Measurements from ENCODE around the gene RBM39. TPM values are rescaled to one million over a fixed set of nuclear protein-coding genes. Genes with fewer than 3 reads are reported as not detected.

Gene RBM39
- total and polyA plus RNA-seq, 2 of the 8 experiments (the other 6 are each of a cell fraction or from before 2014, with no cell fraction given) = 78.0 to 219 TPM

GRCh38 chr20:35771689-35772562 is 29.9 kb upstream of the RBM39 start, which contains the start of gene PHF20 (continued):
- TF ChIP-seq, protein P1, sequence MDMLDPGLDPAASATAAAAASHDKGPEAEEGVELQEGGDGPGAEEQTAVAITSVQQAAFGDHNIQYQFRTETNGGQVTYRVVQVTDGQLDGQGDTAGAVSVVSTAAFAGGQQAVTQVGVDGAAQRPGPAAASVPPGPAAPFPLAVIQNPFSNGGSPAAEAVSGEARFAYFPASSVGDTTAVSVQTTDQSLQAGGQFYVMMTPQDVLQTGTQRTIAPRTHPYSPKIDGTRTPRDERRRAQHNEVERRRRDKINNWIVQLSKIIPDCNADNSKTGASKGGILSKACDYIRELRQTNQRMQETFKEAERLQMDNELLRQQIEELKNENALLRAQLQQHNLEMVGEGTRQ (IDR thresholded peaks at IDR 0.05; ENCODE audit: low read length) = peak; percentile 90
- 0 out of 2 replicates have a peak, but pooled peaks have one; percentile 74 for TF ChIP-seq SP4 (IDR thresholded peaks at IDR 0.05; ENCODE audit: low read length)
- peak; percentile 68 for TF ChIP-seq TAF7 (optimal IDR thresholded peaks at IDR 0.05; ENCODE audit: borderline replicate concordance, low read depth, low read length)
- TF ChIP-seq HDAC2 (IDR thresholded peaks at IDR 0.05; ENCODE audit: borderline replicate concordance in 1 of 2, low read depth in 2 of 2, low read length in 2 of 2) = peak in 1 of 2 experiments; percentile 83; a peak in 1 of 4 replicates
- TF ChIP-seq SP2 (IDR thresholded peaks at IDR 0.05; ENCODE audit: low read length) = peak; percentile 72
- TF ChIP-seq E2F6 (IDR thresholded peaks at IDR 0.05) = peak; percentile 100
- TF ChIP-seq POLR2AphosphoS5 (IDR thresholded peaks at IDR 0.05; ENCODE audit: low read depth, low read length) = peak; percentile 95
- TF ChIP-seq, protein P2, sequence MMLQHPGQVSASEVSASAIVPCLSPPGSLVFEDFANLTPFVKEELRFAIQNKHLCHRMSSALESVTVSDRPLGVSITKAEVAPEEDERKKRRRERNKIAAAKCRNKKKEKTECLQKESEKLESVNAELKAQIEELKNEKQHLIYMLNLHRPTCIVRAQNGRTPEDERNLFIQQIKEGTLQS (IDR thresholded peaks at IDR 0.05; ENCODE audit: insufficient read depth, low read depth, low read length) = 0 out of 2 replicates have a peak, but pooled peaks have one; percentile 36
- peak in 1 of 2 experiments; percentile 66; a peak in 1 of 4 replicates for TF ChIP-seq SIN3A (conservative IDR thresholded peaks at IDR 0.05 in 1 of 2, IDR thresholded peaks at IDR 0.05 in 1 of 2; ENCODE audit: low read depth in 1 of 2, low read length in 2 of 2)
- no peak for TF ChIP-seq SIX5 (IDR thresholded peaks at IDR 0.05; ENCODE audit: low read depth, low read length)
- TF ChIP-seq PHF8 (conservative IDR thresholded peaks at IDR 0.05; ENCODE audit: low read depth, low read length) = peak; percentile 71; the same call in 1 of the 2 replicates
- TF ChIP-seq TAF1 (IDR thresholded peaks at IDR 0.05; ENCODE audit: low read depth, low read length) = peak; percentile 89
- TF ChIP-seq SP1 (IDR thresholded peaks at IDR 0.05; ENCODE audit: low read depth, low read length) = peak; percentile 92
- TF ChIP-seq CHD1 (IDR thresholded peaks at IDR 0.05; ENCODE audit: low read depth, low read length) = no peak
- TF ChIP-seq RFX5 (IDR thresholded peaks at IDR 0.05; ENCODE audit: borderline replicate concordance, low read depth, low read length) = no peak
